ENCODE measurements around the gene MNAT1. TPM values are rescaled to one million over a fixed set of nuclear protein-coding genes. Genes with fewer than 3 reads are reported as not detected.

MNAT1 gene
- total and polyA plus RNA-seq, 12 donors, result 13.9 to 35.3 (median 27.2) TPM

DNA sequence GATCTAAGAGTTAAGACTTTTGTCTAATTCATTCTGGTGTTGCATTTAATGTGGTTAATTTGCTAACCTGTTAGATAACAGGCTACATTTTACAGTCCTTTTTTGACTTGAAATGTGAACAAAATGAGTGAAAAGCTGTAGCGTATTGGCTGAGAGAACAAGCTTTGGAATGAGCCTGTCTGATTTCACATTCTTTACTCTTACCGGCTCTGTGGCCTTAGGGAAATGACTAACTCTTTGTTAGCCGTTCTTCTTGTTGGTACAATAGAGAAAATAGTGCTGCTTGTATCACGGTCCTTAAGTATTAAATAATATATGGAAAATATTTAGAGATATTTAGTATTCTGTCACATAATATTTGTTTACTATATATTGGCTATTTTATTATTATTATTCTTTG is 1.9 kb downstream of the MNAT1 start:
- 32 to 34% methylated on average over 4 of the region's 4 CpGs for WGBS, 2 donors
- Histone ChIP-seq H3K27ac (no peak overlapping the region), H3K27me3 (peaks cover 0 to 23% (median 0%) of the 10 kb centered on the region in 7 donors), H3K4me1 (peaks cover 0 to 30% (median 26%) of the 10 kb centered on the region in 9 donors), H3K36me3 (no peaks in the 10 kb centered on the region), H3K4me3 (peak overlapping the region in 2 of 10 donors; percentile 84 to 86), H3K9me3 (no peaks in the 10 kb centered on the region)
- ATAC-seq (no peak), DNase-seq (no peak)
- TF ChIP-seq CTCF (IDR thresholded peaks at IDR 0.05), result no peak
- intact Hi-C loops (cut with DNase I), result loop anchor here in 2 of 10 donors (10.0 kb wide), 2 partner anchors 248 to 518 kb away; partner anchors contain the start of genes SLC38A6 (in 1 of the 2) and TRMT5 (in 1 of the 2)

- H3K4me3 ChIP-seq, result no peak overlapping the region
- no peaks in the 10 kb centered on the region for H3K36me3 ChIP-seq
- no peak for TF ChIP-seq CTCF (IDR thresholded peaks at IDR 0.05)
- H3K27ac ChIP-seq, result no peak overlapping the region
- H3K27me3 ChIP-seq, result peaks cover 0 to 4% (median 0%) of the 10 kb centered on the region in 7 donors
- no peak for DNase-seq
- peak in 1 of 8 donors; percentile 72 for ATAC-seq
- H3K4me1 ChIP-seq, result peaks cover 0 to 29% (median 25%) of the 10 kb centered on the region in 9 donors
- WGBS, 2 donors, result 68 to 71% methylated on average over 4 of the region's 4 CpGs
- peaks cover 0 to 17% (median 0%) of the 10 kb centered on the region in 11 donors for H3K9me3 ChIP-seq
- intact Hi-C loops (cut with DNase I), result loop anchor here in 2 of 10 donors (10.0 kb wide), 2 partner anchors 246 to 516 kb away; partner anchors contain the start of genes SLC38A6 (in 1 of the 2) and TRMT5 (in 1 of the 2)
Measured at GRCh38 chr14:60738843-60739508, 4.4 kb downstream of the MNAT1 start.

DNA sequence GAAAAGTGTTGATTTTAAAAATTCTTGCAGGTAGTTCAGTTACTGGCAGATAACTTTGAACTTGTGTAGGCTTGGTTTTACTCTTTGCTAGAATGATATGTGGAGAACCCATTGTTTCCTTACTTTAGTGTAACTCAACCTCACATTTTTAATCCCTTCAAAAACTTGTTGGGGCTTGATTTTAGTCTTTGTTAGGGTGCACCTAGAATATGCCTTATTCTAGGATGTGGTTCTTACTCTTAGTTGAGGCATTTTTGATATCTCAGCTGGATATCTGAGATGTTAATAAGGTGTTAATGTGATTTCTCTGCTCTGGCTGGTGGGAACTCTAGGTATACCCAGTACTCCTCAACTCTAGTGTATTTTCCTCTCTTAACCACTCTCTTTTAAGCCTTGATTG is 10.0 kb downstream of the MNAT1 start:
- H3K36me3 ChIP-seq, result no peaks in the 10 kb centered on the region

More for the DNA sequence above, 10.0 kb downstream of the MNAT1 start:
- Histone ChIP-seq H3K27me3 (no peaks in the 10 kb centered on the region), H3K4me3 (no peak overlapping the region), H3K9me3 (peaks cover 0 to 20% (median 0%) of the 10 kb centered on the region in 11 donors), H3K4me1 (no peaks in the 10 kb centered on the region), H3K27ac (no peak overlapping the region)
- no peak for ATAC-seq
- intact Hi-C loops (cut with DNase I), result no loop called here
- TF ChIP-seq CTCF (IDR thresholded peaks at IDR 0.05), result no peak
- no peak for DNase-seq

Measured in heart right ventricle (tissue), 16 donors.